GM18873 (cell line): ENCODE results near the gene TBKBP1.

ENCODE experiments used
- ATAC-seq: cut with Tn5 transposase; IDR thresholded peaks from one replicate; pipeline ENCODE4 v1.9.1; 2021; ENCODE audit warnings: mild to moderate bottlenecking, moderate library complexity, moderate number of reproducible peaks; ENCODE audit not compliant: unreplicated experiment, low FRiP score

The TBKBP1 gene

DNA sequence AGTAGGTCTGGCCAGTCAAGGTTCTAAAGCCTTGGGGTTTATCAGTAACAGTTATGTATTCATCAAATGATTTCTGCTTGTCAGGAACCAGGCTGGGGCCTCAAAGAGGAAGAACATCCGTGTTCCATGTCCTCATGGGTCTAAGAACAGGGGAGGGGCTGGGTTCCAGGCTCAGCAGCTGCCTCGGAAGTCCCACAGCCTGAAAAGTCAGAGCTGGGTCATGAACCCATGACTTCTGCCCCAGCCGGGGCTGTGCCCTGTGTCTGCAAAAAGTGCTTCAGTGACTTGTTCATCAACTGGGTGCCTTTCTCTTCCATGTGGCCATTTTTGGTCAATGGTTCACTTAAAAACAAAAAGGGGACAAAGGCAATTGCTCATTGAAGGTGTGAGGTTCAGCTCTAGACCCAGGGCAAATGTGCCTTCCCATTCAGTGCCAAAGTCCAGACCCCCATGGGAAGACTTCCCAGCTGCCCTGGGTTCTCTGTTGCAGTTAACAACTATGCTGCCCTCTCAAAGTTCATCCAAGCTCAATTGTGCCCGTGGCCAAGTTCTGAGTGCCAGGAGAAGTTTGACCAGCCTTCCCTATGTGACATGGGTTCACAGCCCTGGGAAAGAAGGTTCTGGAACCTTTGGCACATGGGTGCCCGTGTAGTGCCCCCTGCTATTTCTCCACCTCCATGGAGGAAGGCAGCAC is 18.5 kb downstream of the TBKBP1 start:
- no peak for ATAC-seq

DNA sequence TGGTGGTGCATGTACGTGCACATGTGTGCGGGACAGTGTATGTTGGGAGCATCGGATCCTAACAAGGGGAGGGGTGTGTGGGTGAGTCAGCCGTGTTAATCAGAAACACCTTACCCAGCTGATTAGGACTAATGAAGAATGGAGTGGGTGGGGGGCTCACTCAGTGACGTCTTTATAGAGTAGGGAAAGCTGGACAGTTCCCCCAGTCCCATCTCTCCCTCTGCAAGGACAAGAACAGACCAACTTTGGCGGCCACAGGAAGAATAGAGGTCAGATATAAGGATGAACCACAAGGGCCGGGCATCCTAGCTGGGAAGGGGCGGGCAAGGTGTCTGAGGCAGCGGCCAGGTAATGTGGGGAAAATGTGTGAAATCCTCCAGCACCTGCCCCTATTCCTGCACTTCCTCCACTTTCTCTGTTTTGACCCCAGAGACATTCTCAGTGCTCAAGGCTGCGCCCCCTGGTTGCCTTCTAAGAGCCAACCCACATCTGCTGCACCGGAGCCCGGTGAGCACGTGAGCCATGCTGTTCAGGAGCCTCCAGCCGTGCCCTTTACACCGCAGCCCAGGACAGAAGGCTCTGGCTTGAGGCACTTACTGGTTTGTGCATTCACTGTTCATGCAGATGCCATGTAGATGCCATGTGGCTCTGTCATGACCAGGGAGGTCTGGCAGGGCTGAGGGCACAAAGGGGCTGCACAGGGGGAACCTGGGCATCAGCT is 20.2 kb downstream of the TBKBP1 start:
- no peak for ATAC-seq

DNA sequence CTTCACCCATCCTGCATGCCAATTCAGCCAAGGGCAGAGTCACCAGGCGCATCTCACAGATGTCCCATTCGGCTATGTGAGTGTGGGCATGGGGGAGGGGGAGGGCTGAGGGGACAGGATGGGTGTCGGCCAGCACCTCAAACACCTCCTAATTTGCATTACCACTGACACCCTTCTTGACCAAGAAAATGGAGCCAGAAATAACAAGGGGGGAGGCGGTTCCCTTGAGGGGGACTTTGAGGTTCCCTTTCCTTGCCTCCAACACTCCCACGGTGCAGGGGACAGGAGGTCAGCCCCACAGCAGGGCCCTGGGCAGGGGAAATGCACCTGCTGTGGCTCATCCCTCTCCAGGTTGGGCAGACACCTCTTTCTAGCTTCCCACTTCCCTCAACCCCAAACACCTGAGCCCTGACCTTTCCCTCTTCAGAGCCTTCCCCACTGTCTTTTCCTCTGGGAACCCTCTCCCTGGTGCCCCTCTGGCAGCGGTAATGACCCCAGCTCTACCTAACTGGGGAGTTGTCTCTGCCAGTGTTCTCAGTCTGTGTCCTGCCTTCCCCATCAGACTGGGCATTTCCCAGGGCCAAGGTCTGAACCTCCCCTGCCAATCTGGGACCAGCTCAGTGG is 20.9 kb downstream of the TBKBP1 start:
- ATAC-seq, result no peak

DNA sequence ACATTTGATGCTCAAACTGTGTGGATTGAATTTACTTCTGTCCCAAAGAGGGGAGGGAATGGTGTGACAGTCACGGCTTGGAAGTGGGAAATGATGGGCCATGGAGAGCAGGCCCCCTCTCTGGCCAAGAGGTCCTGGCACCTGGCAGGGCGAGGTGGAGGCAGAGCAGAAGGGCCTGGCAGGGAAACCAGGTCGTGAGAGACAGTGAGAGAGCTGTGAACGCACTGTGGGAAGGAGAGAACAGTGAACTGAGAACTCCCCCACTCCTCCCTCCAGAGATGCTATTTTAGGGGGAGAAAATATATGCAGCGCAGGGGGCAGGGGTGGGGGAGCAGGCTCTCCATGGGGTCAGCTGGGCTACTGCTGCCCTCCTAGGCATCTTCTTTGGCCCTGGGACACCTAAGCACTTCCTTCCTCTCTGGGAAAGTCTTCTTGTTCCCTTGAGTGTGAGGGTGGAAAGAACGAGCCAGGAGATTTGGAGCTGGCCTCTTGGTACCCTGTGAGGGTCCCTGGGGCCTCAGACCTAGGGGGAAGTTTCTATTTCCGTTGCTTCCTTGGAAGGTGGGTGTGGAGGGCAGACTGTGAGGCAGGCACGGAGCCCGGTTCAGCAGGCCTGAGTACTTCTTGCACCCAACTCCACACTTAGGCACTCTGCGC is 21.8 kb downstream of the TBKBP1 start:
- ATAC-seq, result no peak

DNA sequence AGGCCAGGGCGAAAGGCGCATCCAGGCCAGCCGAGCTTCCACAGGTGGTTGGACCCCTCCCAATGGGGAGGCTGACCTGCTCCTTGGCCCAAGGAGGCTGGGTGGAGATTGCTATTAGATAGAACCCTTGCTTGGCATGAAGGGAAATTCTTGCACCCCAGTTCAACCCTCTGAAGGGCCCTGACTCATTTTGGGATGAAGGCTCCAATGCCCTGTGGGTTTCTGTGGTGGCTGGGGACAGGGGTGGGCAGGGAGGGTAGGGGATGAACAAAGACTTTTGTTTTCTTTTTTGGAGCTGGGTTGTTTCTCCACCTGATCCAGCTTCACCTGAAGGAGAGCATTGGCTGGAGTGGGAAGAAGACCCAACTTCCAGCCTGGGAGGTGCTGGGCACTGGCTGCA is 22.4 kb downstream of the TBKBP1 start:
- ATAC-seq, result no peak

DNA sequence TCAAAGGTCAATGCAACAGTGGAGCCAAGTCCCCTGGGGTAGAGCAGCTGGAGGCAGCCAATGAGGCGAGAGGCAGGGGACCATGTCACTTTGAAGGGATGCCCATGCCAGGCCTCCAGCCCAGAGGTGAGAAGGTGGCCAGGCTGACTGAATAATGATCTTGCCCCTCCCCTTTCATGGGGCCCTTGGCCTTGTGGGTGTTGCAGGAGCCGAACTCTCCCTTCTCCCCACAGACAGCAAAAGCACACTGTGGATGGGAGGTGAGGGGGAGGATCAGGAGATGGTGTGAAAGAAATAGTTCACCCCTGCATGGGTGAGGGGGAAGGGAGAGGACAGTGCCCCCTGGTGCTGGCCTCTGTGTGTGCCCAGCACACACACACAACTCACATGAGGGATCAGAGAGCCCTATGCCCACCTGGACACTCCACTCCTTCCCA is 23.3 kb downstream of the TBKBP1 start:
- no peak for ATAC-seq

DNA sequence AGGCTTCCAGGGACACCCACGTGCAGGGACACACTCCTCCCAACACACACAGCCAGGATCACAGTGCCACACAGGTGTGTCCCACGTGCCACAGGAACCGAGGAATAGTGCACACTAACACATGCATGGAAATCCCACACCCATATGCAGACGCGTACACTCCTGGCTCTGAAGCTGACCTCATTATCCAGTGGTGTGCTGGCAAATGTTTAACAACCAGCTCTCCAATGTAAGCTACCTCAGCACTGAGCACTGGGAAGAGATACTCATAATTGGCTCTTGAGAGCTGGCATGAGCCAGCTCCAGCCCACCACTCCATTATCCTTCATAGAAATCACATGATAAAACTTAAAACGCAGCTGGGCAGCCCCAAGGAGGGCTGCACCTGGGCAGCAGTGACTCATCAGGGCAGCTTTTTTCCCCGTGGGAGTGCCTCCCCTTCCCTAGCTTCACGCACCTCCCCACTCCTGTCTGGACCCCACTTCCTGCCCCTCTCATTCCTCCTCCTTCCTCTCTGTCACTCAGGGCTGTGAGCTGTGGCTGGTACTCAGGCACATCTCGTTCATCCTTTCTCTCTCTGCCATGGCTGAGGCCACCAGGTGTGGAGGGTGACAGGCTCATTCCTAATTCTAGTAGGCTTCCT is 24.1 kb downstream of the TBKBP1 start:
- ATAC-seq, result no peak

DNA sequence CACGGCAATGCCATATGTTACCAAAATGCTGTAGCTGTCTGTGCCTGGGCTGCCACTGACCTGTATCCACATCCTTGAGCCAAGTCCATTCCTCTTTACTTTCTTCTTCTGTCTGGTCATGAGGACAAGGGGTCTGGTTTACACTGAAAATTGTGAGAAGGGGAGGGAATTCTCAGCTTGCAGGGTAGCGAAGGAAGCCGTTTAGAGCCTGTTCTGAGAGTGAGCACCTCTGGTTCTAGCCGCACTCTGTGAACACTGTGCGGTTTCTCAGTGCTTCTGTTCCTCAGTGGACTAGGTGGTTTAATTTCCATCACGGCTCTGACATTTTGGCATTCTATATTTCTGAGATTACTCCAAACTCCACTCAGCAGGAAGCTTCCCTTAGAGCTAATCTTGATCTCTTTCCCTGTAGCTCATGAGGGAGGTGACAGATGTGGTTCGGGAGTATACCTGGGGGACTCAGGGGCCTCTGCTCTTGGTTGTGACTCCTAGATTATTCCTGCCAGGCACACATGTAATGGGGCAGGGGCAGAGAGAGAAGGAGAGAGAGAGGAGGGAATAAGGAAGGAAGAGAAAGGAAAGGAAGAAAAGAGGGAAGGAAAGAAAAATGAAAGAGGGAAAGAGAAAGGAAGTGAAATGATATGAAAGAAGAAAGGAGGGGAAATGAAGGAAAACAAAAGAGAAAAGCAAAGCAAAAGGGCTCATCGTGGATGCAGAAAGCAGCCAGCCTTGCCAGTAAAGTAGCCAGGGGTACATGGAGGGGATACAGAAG is 24.9 kb downstream of the TBKBP1 start:
- ATAC-seq, result no peak

DNA sequence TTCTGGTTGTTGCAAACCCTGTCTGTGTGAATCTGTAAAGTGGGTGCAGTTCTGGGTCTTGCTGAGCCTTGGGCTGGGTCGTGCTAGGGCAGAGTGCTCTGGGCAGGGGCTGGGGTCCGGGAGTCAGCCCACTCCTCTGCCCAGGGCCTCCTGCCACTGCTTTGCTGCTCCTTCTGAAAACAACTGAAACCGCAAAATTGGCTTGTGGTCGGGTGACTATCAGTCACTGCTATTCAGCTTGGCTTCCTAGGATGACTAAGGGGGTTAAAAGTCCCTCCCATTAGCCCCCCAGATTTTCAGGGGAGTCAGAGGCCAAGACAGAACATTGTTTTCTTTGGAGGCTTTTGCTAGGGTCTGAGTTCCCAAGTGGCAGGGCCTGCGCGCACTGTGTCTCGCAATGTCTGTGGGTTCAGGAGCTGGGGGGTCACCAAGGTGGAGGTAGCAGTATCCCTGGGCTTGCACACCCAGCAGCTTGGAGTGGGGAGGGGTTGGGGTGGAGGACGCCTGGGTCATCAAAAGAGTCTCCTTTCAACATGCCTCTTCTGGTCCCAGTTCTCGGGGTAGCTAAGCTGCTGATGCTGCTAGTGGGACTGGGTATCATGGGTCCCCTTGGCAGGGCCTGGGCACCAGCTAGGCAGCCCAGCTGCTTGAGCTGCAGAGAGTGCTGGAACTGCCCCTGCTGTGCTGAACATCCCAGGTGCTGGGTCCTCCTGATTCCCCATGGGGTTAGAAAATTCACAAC is 25.6 kb downstream of the TBKBP1 start:
- no peak for ATAC-seq

DNA sequence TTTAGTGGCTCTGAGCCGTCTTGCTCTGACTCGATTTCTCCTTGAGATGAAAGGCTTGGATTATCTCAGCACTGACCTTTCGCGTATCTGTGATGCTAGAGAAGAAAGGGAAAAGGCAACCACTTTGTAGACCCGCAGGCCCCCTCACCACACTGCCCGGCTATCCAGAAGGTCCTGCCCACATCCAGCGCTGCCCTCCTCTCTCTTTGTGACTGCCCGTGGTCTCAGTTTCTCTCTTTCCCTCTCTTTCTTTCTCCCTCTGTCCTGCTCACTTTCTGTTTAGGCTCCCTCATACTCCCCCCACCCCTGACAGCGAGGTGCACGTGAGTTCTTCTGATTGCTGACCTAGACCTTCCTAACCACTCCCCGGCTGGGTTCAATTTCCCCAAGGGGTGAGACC is 26.2 kb downstream of the TBKBP1 start:
- ATAC-seq, result no peak

DNA sequence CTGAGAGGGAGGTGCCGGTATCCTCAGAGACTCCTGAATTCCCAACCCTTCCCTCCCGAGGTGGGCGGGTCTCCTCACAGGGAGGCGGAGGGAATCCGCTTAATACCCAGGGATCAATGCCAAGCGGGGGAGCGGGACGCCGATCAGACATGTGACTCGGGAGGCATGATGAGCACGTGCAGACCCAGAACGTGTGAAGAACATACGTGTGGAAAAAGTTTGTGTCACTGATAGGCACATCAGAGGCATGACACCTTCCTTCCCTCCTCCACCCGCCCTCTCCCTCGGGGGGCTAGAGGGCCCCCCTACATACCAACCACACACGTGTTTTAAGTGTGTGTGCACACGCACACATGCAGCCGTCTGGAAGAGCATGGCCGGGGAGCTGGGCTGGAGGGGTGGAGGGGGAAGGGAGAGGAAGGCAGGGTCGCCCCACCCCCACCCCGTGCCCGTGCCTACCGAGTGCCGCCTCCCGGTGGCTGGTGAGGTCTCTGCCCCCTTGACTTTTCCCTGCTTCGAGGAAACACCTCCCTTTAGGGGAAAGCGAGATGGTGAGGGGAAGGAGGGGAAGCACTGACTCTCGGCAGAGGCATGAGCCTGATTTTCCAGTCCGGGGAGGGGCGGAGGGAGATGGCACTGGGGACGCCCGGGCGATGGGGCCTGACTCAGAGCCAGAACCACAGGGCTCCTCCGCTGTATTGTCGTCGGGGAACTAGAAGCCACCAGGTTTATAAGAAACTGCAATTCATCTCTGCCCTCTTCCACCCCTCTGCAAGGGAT is 27.0 kb downstream of the TBKBP1 start:
- no peak for ATAC-seq

DNA sequence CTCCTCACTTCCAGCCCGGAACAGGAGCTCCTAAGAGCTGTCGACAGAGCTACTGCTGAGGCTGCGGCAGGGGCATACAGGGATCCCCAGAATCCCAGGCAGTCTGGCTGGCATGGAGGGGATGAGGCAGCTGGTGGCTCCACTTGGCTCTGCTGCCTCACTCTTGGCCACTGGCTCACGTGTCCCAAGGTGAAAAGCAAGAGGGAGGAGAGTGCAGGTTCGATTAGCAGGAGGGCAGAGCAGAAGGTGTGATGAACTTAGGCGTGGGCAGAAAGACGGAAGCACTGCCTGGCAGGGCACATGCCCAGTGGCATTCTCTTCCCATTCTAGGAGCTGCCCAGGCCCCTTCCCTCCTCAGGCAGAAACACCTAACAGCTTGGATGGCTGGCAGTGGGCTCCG is 27.8 kb downstream of the TBKBP1 start:
- no peak for ATAC-seq

DNA sequence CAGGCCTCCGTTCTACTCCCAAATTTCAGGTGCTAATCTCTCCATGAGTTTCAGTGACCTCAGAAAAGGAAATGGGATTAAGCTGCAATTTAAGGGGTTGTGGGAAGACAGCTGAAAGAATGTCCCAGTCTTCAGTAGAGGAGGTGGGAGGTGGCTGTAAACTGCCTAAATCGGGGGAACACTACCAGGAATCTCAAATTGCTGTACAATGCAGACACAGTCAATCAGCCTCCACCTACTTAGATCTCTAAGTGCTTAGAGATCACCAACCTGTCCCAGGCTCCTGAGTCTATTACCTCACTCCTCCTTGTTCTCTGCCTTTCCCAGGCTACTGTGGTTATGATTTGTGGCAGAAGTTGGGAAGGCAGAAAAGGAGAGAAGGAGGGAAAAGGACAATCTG is 30.7 kb downstream of the TBKBP1 start:
- ATAC-seq, result no peak

DNA sequence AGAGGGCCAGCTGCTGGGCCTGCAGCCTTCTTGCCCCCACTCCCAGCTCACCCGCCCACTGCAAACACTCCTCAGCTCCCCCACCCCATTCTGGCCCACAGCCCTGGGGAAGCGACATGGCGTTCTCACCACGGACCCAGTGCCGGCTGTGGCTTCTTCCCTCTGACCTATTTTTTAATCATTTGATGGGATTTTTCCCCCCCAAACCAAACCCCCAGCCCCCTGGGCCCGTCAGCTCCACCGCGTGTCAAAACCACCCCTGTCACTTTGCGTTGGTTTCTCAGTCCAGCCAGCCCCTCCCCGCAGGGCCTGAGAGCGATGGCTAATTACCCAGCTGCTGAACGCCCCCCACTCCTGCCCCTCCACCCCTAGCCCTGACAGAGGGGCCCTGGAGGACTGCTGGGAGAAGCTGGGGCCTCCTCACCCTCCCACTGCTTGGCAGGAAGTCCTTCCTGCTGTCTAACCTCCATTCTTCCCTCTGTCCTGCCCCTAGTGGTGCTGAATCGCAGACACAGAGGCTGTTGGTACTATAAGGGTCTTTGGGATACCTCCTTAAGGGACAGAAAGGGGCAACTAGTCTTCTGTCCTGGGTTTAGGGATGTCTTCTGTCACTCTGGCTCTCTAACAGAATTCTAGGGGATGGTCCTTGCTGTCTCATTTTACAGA is 31.6 kb downstream of the TBKBP1 start:
- no peak for ATAC-seq

DNA sequence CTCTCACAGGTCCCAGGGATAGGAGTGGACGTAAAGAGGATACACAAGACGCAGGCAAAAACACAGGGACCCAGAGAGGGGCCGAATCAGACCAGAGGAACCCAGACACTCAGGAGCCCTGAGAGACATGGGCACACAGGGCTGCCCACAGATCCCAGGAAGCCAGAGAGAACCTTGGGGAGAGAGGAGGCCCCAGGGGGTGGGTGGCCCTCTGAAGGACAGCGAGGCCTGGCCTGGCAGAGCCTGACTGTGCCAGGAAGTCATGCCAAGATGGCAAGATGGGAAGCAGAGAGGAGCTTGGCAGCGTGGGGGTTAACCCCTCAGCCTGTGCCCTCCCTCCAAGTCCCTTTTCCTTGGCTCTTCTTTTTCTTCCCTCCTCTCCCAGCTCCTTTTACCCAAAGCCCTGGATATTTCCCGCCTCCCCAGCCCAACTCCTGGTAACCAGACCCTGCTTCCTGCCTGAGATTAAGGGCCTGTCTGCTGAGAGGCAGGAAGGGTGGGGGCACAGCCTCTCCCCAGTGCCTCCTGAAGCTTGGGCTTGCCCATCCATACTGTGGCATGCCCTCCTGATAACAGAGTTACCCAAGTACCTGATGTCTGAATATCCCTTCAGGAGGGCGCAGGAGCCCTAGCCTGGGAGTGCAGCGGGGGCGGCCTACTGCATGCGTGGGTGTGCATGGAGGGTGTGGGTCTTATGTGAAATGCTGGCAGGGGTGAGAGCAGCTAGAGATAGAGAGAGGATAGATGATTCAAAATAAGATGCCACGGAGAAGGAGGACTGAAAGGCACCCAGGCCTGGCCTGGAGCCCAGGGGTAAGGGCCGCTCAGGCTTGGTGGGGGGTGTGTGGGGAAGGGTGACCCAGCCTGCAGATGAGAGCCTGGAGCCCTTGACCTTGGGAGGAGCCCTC is 33.1 kb downstream of the TBKBP1 start:
- no peak for ATAC-seq

DNA sequence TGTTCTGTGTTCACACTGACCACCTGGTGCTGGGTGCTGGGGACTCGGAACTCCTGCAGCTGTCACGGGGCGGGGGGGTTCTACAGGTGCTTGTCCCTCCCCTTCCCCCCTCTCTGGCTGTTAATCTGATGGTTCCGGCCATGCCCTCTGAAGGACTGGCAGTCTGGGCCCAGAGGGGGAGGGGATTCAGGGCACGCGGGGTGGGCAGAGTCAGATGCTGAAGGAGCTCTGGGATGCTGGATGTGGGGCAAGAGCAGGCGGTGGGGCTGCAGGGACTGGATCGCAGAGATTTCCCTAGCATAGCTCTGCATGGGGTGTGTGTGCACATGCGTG is 33.7 kb downstream of the TBKBP1 start:
- no peak for ATAC-seq

DNA sequence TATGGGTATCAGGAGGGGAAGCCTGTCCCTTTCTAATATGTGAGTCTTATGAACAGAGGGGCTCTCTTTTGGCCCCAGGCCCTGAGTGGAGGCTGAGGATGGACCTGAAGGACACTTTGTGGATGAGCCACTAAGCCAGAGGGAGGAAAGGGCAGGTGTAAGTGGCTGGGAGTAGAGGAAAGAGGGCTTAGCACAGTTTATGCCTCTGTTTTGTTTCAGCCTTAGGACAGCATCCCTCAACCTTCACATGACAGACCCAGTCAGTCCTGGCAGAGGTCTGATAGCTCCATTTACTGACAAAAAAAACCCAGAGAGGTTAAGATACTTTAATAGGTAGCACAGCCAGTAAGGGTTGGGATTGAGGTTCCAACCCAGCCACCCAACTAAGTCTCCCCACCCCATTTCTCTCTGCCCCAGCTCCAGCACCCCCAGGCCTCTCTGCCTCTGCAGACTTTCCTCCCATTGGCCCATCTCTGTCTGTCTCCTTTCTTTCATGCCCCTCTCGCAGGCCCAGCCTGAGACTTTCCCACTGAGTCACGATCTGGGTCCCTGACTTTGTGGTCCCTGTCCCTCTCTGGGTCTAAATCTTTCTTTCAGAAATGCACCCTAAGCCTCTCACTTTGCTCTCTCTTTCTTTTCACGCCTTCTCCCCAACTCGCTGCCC is 34.4 kb downstream of the TBKBP1 start:
- no peak for ATAC-seq
